OCI-LY1 (cell line): ENCODE measurements around the gene CUX1.

Experiments used
- EZH2 ChIP-seq: fragments of 200-600 bp; sonication (generic), shearing (Covaris generic); IDR thresholded peaks from 2 replicates; pipeline ENCODE4 v1.8.0; 2017; ENCODE audit warnings: borderline replicate concordance, mixed run types, mild to moderate bottlenecking, antibody characterized with exemption, low read length, moderate library complexity, mixed read lengths
- TF ChIP-seq, protein P1 (sequence below): fragments of 200-600 bp; sonication (generic), shearing (Covaris generic); IDR thresholded peaks from 2 replicates; pipeline ENCODE4 v1.5.1; 2017; ENCODE audit warnings: mild to moderate bottlenecking, antibody characterized with exemption, low read length, moderate library complexity, mixed read lengths

- TF ChIP-seq, protein P1, sequence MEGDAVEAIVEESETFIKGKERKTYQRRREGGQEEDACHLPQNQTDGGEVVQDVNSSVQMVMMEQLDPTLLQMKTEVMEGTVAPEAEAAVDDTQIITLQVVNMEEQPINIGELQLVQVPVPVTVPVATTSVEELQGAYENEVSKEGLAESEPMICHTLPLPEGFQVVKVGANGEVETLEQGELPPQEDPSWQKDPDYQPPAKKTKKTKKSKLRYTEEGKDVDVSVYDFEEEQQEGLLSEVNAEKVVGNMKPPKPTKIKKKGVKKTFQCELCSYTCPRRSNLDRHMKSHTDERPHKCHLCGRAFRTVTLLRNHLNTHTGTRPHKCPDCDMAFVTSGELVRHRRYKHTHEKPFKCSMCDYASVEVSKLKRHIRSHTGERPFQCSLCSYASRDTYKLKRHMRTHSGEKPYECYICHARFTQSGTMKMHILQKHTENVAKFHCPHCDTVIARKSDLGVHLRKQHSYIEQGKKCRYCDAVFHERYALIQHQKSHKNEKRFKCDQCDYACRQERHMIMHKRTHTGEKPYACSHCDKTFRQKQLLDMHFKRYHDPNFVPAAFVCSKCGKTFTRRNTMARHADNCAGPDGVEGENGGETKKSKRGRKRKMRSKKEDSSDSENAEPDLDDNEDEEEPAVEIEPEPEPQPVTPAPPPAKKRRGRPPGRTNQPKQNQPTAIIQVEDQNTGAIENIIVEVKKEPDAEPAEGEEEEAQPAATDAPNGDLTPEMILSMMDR, result no peak
- TF ChIP-seq EZH2, result no peak
Measured at GRCh38 chr7:102119213-102119651, 301.8 kb downstream of the CUX1 start.
